Neutrophil (primary cell): ENCODE results near the gene RGS19.
"Not testable (repeated sequence)": the region's sequence is repeated elsewhere in the genome, so short reads cannot be mapped to it uniquely, and the experiment has no call there.

Source experiments
- H3K27ac ChIP-seq: fragments of 200-600 bp; sonication (generic); 2 replicates; pipeline ENCODE4 v1.5.1; 2016; ENCODE audit warnings: mild to moderate bottlenecking, moderate library complexity
- H3K27me3 ChIP-seq: fragments of 200-600 bp; sonication (generic); 2 replicates; pipeline ENCODE4 v1.6.0; 2016; ENCODE audit warnings: mild to moderate bottlenecking
- H3K36me3 ChIP-seq: fragments of 200-600 bp; sonication (generic); 2 replicates; pipeline ENCODE4 v1.5.1; 2017
- H3K4me1 ChIP-seq, 2 experiments: fragments of 200-600 bp in 1 of 2; sonication (generic) in 1 of 2; 1 replicate in 1 of 2; 2 replicates in 1 of 2; pipeline versions ENCODE4 v1.5.1 to v1.6.1; 2013 to 2016; ENCODE audit warnings: low read depth in 1 of 2, low read length in 1 of 2, mild to moderate bottlenecking in 1 of 2, moderate library complexity in 1 of 2; ENCODE audit not compliant: control insufficient read depth in 1 of 2, insufficient read depth in 1 of 2
- H3K4me3 ChIP-seq, 2 experiments: fragments of 200-600 bp in 1 of 2; sonication (generic) in 1 of 2; 1 replicate in 1 of 2; 2 replicates in 1 of 2; pipeline ENCODE4 v1.5.1; 2013 to 2016; ENCODE audit warnings: low read depth in 1 of 2, low read length in 1 of 2, mild to moderate bottlenecking in 1 of 2, moderate library complexity in 1 of 2
- H3K9me3 ChIP-seq: fragments of 200-600 bp; sonication (generic); 2 replicates; pipeline ENCODE4 v1.5.1; 2016
- CTCF ChIP-seq: fragments of 200-600 bp; sonication (generic); IDR thresholded peaks from 2 replicates; pipeline ENCODE4 v1.5.1; 2016; ENCODE audit warnings: antibody characterized with exemption

Gene RGS19

GRCh38 chr20:64079273-64080012, at the start of gene RGS19:
RGS19 (minus strand) TSS chr20:64079518; CDS start chr20:64076886, 2,632 bp downstream.
- H3K9me3 ChIP-seq: no peaks in the 10 kb centered on the region
- H3K4me1 ChIP-seq: peaks cover 68 to 79% of the 10 kb centered on the region in 2 experiments
- H3K27me3 ChIP-seq: peaks cover 9% of the 10 kb centered on the region
- peak within 1 kb of the TSS; percentile 99 to 100 for H3K4me3 ChIP-seq
- H3K36me3 ChIP-seq: peaks cover 28% of the 10 kb centered on the region
- peak within 1 kb of the TSS; percentile 99 for H3K27ac ChIP-seq
- TF ChIP-seq CTCF: no peak

- not testable (repeated sequence) for H3K4me1 ChIP-seq, H3K9me3 ChIP-seq, H3K36me3 ChIP-seq, H3K4me3 ChIP-seq, H3K27ac ChIP-seq
- peaks cover 68% of the 10 kb centered on the region for H3K27me3 ChIP-seq
These were observed 44.2 kb upstream of the RGS19 start for GRCh38 chr20:64123517-64123916.

GRCh38 chr20:64122927-64123326, 43.6 kb upstream of the RGS19 start:
- not testable (repeated sequence) for H3K27ac ChIP-seq, H3K36me3 ChIP-seq, H3K9me3 ChIP-seq, H3K4me3 ChIP-seq, H3K4me1 ChIP-seq
- peaks cover 63% of the 10 kb centered on the region for H3K27me3 ChIP-seq

GRCh38 chr20:64121586-64121985, 42.3 kb upstream of the RGS19 start:
- TF ChIP-seq CTCF: no peak
- Histone ChIP-seq H3K36me3 (no peaks in the 10 kb centered on the region), H3K9me3 (no peaks in the 10 kb centered on the region), H3K27me3 (peaks cover 59% of the 10 kb centered on the region), H3K27ac (no peak overlapping the region), H3K4me3 (no peak overlapping the region), H3K4me1 (peaks cover 6 to 9% of the 10 kb centered on the region in 2 experiments)

- TF ChIP-seq CTCF: no peak
- H3K36me3 ChIP-seq: no peaks in the 10 kb centered on the region
- H3K4me1 ChIP-seq: peaks cover 6 to 9% of the 10 kb centered on the region in 2 experiments
- H3K4me3 ChIP-seq: peak overlapping the region; percentile 37 to 53
- H3K9me3 ChIP-seq: no peaks in the 10 kb centered on the region
- H3K27me3 ChIP-seq: peaks cover 43% of the 10 kb centered on the region
- H3K27ac ChIP-seq: no peak overlapping the region
These were observed 40.5 kb upstream of the RGS19 start for GRCh38 chr20:64119681-64120341.

- peaks cover 6 to 9% of the 10 kb centered on the region in 2 experiments for H3K4me1 ChIP-seq
- no peaks in the 10 kb centered on the region for H3K9me3 ChIP-seq
- H3K36me3 ChIP-seq: no peaks in the 10 kb centered on the region
- peaks cover 39% of the 10 kb centered on the region for H3K27me3 ChIP-seq
- no peak for TF ChIP-seq CTCF
- H3K4me3 ChIP-seq: no peak overlapping the region
- no peak overlapping the region for H3K27ac ChIP-seq
These were observed 40.0 kb upstream of the RGS19 start for GRCh38 chr20:64119301-64119680.

- H3K27me3 ChIP-seq: peaks cover 23% of the 10 kb centered on the region
- H3K27ac ChIP-seq, H3K36me3 ChIP-seq, H3K4me1 ChIP-seq, H3K9me3 ChIP-seq, H3K4me3 ChIP-seq: not testable (repeated sequence)
These were observed 38.1 kb upstream of the RGS19 start for GRCh38 chr20:64117432-64117777.
